NCI-H2196 (cell line): ENCODE measurements around the gene MDFIC.
"Not testable (repeated sequence)": the region's sequence is repeated elsewhere in the genome, so short reads cannot be mapped to it uniquely, and the experiment has no call there.

Experiments used
- DNase-seq: peaks from one replicate; lab custom pipeline; 2025; ENCODE audit not compliant: unreplicated experiment; lab: John Stamatoyannopoulos, UW

Gene MDFIC

GRCh38 chr7:114922026-114922651 lies at the start of gene MDFIC:
Gene MDFIC, plus strand, starts transcription at chr7:114922094. Its CDS starts 940 bp downstream, at chr7:114923034.
- no peak for DNase-seq

GRCh38 chr7:114874170-114874569 lies 47.7 kb upstream of the MDFIC start:
- no peak for DNase-seq

GRCh38 chr7:114875186-114875585 lies 46.7 kb upstream of the MDFIC start:
- DNase-seq = no peak

GRCh38 chr7:114879554-114879953 lies 42.3 kb upstream of the MDFIC start:
- no peak for DNase-seq

- no peak for DNase-seq
These were observed 36.1 kb upstream of the MDFIC start for GRCh38 chr7:114885836-114886235.

- no peak for DNase-seq
These were observed 35.7 kb upstream of the MDFIC start for GRCh38 chr7:114886241-114886640.

GRCh38 chr7:114889116-114889515 lies 32.8 kb upstream of the MDFIC start:
- not testable (repeated sequence) for DNase-seq

GRCh38 chr7:114889646-114890285 lies 32.1 kb upstream of the MDFIC start:
- no peak for DNase-seq

- no peak for DNase-seq
These were observed 31.3 kb upstream of the MDFIC start for GRCh38 chr7:114890561-114890960.

GRCh38 chr7:114900127-114900526 lies 21.8 kb upstream of the MDFIC start:
- DNase-seq = no peak

- DNase-seq = no peak
These were observed 20.1 kb upstream of the MDFIC start for GRCh38 chr7:114901771-114902170.

- DNase-seq = no peak
These were observed 18.8 kb upstream of the MDFIC start for GRCh38 chr7:114903131-114903530.

- DNase-seq = no peak
These were observed 11.1 kb upstream of the MDFIC start for GRCh38 chr7:114910787-114911186.

GRCh38 chr7:114911411-114911810 lies 10.5 kb upstream of the MDFIC start:
- DNase-seq = no peak

GRCh38 chr7:114916261-114916892 lies 5.5 kb upstream of the MDFIC start:
- no peak for DNase-seq

GRCh38 chr7:114917211-114917839 lies 4.6 kb upstream of the MDFIC start:
- no peak for DNase-seq

GRCh38 chr7:114919587-114919986 lies 2.3 kb upstream of the MDFIC start:
- DNase-seq = no peak

- DNase-seq = no peak
These were observed 266 bp upstream of the MDFIC start for GRCh38 chr7:114921631-114922025.

GRCh38 chr7:114922652-114923402 lies 933 bp downstream of the MDFIC start:
- DNase-seq = no peak

GRCh38 chr7:114923403-114923713 lies 1.5 kb downstream of the MDFIC start:
- no peak for DNase-seq

- DNase-seq = no peak
These were observed 2.3 kb downstream of the MDFIC start for GRCh38 chr7:114924038-114924712.
